ENCODE data around the gene TLE4.
A peak's percentile ranks its signal among the peaks of the same experiment; 100 is the strongest.
"Not testable (repeated sequence)": the region's sequence is repeated elsewhere in the genome, so short reads cannot be mapped to it uniquely, and the experiment has no call there.

The TLE4 gene

DNA sequence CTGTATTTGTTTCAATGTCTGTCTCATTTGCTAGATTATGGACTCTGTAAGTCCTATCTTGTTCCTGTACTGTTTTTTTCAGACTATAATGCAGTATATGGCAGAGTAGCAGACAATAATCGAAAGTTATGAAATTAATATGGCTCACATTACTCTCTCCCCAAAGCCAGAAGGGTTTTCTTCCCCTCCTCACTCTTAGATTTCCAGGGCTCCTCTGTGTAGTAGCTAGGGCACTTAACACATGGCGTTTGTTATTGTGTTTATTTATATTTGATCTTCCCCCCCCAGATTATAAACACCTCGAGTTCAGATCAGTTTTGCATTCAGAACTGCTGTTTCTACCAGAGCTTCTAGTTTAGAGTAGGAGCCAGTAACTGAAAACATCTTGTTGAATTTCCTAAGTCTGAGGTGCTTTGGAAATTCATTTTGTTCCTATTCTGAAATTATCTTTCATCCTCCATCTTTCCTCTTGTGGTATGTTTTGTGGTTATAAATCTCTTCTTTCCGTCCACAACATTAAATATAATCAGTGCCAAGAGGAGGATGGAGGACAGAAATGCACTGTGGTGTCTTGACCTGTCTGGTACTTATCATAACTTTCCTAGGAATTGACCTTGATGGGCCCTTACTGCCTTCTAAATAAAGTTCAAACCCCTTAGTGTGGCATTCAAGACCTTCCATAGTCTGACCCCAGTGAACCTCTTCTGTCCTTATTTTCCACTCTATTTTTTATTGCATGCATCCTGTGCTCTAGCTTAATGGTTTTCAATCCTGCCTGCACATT is 27.0 kb downstream of the TLE4 start:
- in situ Hi-C loops (cut with HindIII; ENCODE audit: low sequenced_read_pairs) = no loop called here
- DNase-seq (ENCODE audit: low read depth, low spot score) = no peak
- TF ChIP-seq, protein P1, sequence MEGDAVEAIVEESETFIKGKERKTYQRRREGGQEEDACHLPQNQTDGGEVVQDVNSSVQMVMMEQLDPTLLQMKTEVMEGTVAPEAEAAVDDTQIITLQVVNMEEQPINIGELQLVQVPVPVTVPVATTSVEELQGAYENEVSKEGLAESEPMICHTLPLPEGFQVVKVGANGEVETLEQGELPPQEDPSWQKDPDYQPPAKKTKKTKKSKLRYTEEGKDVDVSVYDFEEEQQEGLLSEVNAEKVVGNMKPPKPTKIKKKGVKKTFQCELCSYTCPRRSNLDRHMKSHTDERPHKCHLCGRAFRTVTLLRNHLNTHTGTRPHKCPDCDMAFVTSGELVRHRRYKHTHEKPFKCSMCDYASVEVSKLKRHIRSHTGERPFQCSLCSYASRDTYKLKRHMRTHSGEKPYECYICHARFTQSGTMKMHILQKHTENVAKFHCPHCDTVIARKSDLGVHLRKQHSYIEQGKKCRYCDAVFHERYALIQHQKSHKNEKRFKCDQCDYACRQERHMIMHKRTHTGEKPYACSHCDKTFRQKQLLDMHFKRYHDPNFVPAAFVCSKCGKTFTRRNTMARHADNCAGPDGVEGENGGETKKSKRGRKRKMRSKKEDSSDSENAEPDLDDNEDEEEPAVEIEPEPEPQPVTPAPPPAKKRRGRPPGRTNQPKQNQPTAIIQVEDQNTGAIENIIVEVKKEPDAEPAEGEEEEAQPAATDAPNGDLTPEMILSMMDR (IDR thresholded peaks at IDR 0.05; ENCODE audit: low read depth, low read length) = no peak
- H3K4me3 ChIP-seq (ENCODE audit: low read depth, low read length) = no peak overlapping the region

DNA sequence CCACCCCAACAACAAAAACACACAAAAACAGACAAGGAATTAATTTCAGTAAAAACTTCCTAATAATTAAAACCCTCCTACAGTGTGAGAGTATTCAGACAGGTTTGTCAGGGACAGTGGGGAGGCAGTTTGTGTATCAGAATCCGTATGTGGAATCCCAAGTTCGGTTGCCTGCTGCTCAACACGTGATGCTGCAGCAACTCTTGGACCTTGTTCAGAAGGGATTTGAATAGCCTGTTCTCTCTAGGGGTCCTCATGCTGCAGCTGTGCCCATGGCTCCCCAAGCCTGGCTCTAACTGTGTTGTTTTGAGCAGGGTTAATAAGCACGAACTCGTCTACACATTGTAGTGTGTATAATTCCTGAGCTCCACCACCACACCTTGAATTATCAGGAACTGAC is 28.7 kb downstream of the TLE4 start:
- DNase-seq (ENCODE audit: low read depth, low spot score) = no peak
- no peak overlapping the region for H3K4me3 ChIP-seq (ENCODE audit: low read depth, low read length)
- in situ Hi-C loops (cut with HindIII; ENCODE audit: low sequenced_read_pairs) = no loop called here
- TF ChIP-seq, protein P1 (IDR thresholded peaks at IDR 0.05; ENCODE audit: low read depth, low read length) = no peak

DNA sequence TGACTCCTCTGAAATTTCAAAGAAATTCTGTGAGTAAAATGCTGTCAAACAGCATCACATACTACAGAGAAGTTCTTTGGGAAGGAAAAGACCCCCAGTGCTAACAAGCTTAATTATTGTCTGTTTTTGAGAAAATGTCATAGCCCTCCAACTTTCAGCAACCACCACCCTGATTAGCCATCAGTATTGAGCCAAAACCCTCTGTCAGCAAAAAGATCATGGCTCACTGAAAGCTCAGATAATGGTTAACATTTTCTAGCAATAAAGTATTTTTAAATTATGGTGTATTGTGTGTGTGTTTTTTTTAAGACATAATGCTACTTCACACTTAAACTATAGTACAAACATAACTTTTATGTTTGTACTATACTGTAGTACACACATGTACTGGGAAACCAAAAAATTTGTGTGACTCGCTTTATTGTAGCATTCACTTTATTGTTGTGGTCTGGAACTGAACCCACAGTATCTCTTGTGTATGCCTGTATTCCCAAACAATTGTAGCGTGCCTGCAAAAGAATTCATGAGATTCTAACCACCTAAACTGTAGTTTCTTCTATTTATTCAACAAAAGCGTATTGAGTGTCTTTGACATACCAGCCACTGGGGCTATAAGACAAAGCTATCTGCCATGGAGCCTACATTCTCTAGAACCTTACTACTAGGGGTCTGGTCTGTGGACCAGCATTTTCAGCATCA is 31.6 kb downstream of the TLE4 start:
- TF ChIP-seq, protein P1 (IDR thresholded peaks at IDR 0.05; ENCODE audit: low read depth, low read length) = peak; percentile 9
- no peak for DNase-seq (ENCODE audit: low read depth, low spot score)
- H3K4me3 ChIP-seq (ENCODE audit: low read depth, low read length) = no peak overlapping the region
- in situ Hi-C loops (cut with HindIII; ENCODE audit: low sequenced_read_pairs) = no loop called here

DNA sequence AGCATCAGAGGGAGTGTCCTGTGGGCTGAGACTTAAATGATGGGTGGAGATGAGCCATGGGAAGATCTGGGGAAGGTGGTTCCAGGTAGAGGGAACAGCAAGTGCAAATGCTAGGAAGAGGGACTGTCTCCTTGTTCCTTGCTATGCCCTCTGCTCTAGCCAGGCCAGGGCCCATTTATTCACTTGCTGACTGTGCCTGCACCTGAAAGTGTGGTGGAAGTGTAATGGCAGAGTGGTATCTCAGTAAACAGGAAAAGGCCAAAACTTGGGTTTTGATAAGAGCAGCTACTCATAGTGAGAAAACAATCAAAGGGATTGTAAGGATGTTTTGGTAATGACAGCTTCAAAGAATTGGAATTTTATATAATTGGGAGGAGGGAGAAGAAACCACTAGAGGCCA is 32.4 kb downstream of the TLE4 start:
- TF ChIP-seq, protein P1 (IDR thresholded peaks at IDR 0.05; ENCODE audit: low read depth, low read length) = no peak
- in situ Hi-C loops (cut with HindIII; ENCODE audit: low sequenced_read_pairs) = no loop called here
- DNase-seq (ENCODE audit: low read depth, low spot score) = no peak
- no peak overlapping the region for H3K4me3 ChIP-seq (ENCODE audit: low read depth, low read length)

DNA sequence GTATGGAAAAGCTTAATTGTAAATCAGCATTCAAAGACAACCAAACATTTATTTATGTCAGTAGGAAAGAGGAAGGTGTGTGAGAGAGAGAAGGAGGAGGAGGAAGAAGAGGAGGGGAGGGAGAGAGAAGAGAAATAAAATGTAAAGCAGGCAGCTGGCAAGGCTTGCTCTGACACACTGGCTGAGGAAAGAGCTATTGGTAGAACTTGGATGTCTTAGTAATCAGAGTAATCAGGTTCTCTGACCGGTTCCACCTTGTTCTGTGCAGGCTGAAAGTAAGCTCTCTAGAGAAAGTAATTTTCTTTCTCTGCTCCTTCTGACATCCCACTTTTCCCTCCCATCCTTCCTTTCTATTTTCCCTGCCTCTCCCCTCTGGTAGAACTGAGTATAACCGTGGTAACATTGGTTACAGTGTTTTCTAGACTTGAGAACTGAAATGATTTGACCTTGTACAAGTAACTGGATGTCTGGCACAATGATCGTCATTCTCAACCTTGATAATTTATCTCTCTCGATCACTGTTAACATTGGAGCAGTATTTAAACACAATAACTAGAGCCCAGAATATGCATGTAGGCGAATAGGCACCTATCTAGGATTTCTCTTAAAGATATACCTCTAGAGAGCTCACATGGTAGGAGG is 33.3 kb downstream of the TLE4 start:
- DNase-seq (ENCODE audit: low read depth, low spot score) = no peak
- in situ Hi-C loops (cut with HindIII; ENCODE audit: low sequenced_read_pairs) = no loop called here
- TF ChIP-seq, protein P1 (IDR thresholded peaks at IDR 0.05; ENCODE audit: low read depth, low read length) = no peak
- H3K4me3 ChIP-seq (ENCODE audit: low read depth, low read length) = no peak overlapping the region

DNA sequence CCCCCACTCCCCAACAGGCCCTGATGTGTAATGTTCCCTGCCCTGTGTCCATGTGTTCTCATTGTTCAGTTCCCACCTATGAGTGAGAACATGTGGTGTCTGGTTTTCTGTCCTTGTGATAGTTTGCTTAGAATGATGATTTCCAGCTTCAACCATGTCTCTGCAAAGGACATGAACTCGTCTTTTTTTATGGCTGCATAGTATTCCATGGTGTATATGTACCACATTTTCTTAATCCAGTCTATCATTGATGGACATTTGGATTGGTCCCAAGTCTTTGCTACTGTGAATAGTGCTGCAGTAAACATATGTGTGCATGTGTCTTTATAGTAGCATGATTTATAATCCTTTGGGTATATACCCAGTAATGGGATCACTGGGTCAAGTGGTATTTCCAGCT is 34.8 kb downstream of the TLE4 start:
- DNase-seq (ENCODE audit: low read depth, low spot score); H3K4me3 ChIP-seq (ENCODE audit: low read depth, low read length); in situ Hi-C loops (cut with HindIII; ENCODE audit: low sequenced_read_pairs): not testable (repeated sequence)
